Astrocyte (in vitro differentiated cells and primary cell): Measurements from ENCODE around the gene NPAS3. TPM values are rescaled to one million over a fixed set of nuclear protein-coding genes. Genes with fewer than 3 reads are reported as not detected.

Experiments used
- DNase-seq: peaks from one replicate; pipeline ENCODE4 v3.0.0-alpha.2; 2010; ENCODE audit warnings: low read depth
- FAIRE-seq: peaks from 2 replicates; lab custom pipeline; 2011; peaks lifted over from hg19 to GRCh38; lab: Jason Lieb, UNC
- H2AFZ ChIP-seq: 2 replicates; pipeline ENCODE4 v1.6.0; 2012; ENCODE audit warnings: low read depth, low read length, inconsistent platforms
- H3K27ac ChIP-seq: 2 replicates; pipeline ENCODE4 v1.5.1; 2011; ENCODE audit warnings: low read depth, low read length, inconsistent platforms
- H3K27me3 ChIP-seq: 2 replicates; pipeline ENCODE4 v1.6.0; 2011; ENCODE audit warnings: low read length, inconsistent platforms; ENCODE audit not compliant: insufficient read depth
- H3K36me3 ChIP-seq: 2 replicates; pipeline ENCODE4 v1.5.1; 2011; ENCODE audit warnings: low read length, inconsistent platforms; ENCODE audit not compliant: insufficient read depth
- H3K4me1 ChIP-seq: 2 replicates; pipeline ENCODE4 v1.5.1; 2011; ENCODE audit warnings: low read length, inconsistent platforms; ENCODE audit not compliant: insufficient read depth
- H3K4me2 ChIP-seq: 2 replicates; pipeline ENCODE4 v1.6.0; 2012; ENCODE audit warnings: low read length, inconsistent platforms
- H3K4me3 ChIP-seq: 2 replicates; pipeline ENCODE4 v1.5.1; 2011; ENCODE audit warnings: low read depth, mild to moderate bottlenecking, low read length, inconsistent platforms; ENCODE audit not compliant: insufficient read depth
- H3K79me2 ChIP-seq: 2 replicates; pipeline ENCODE4 v1.6.0; 2012; ENCODE audit warnings: mild to moderate bottlenecking, low read length, inconsistent platforms; ENCODE audit not compliant: insufficient read depth
- H3K9ac ChIP-seq: 2 replicates; pipeline ENCODE4 v1.6.0; 2012; ENCODE audit warnings: mild to moderate bottlenecking, low read length, inconsistent platforms
- H3K9me3 ChIP-seq: 2 replicates; pipeline ENCODE4 v1.5.1; 2012; ENCODE audit warnings: low read depth, mild to moderate bottlenecking, low read length, inconsistent platforms; ENCODE audit not compliant: insufficient read depth
- H4K20me1 ChIP-seq: 2 replicates; pipeline ENCODE4 v1.6.0; 2012; ENCODE audit warnings: low read length, inconsistent platforms; ENCODE audit not compliant: insufficient read depth
- H3K27ac Mint-ChIP-seq: one replicate; pipeline ENCODE4 v1.8.0; 2021; ENCODE audit warnings: mild to moderate bottlenecking, mixed read lengths; ENCODE audit not compliant: unreplicated experiment
- H3K27me3 Mint-ChIP-seq: one replicate; pipeline ENCODE4 v1.8.0; 2021; ENCODE audit warnings: low read depth, mixed read lengths; ENCODE audit not compliant: unreplicated experiment
- H3K36me3 Mint-ChIP-seq: one replicate; pipeline ENCODE4 v1.8.0; 2021; ENCODE audit warnings: low read depth, mixed read lengths; ENCODE audit not compliant: unreplicated experiment
- H3K4me1 Mint-ChIP-seq: one replicate; pipeline ENCODE4 v1.8.0; 2021; ENCODE audit warnings: low read depth, mixed read lengths; ENCODE audit not compliant: unreplicated experiment
- H3K4me3 Mint-ChIP-seq: one replicate; pipeline ENCODE4 v1.8.0; 2021; ENCODE audit warnings: mild to moderate bottlenecking, moderate library complexity, mixed read lengths; ENCODE audit not compliant: unreplicated experiment
- H3K9me3 Mint-ChIP-seq: one replicate; pipeline ENCODE4 v1.8.0; 2021; ENCODE audit warnings: mild to moderate bottlenecking, mixed read lengths; ENCODE audit not compliant: unreplicated experiment
- CTCF ChIP-seq: IDR thresholded peaks from 2 replicates; pipeline ENCODE4 v1.5.1; 2011; ENCODE audit warnings: low read depth, mild to moderate bottlenecking, inconsistent platforms, low read length, moderate library complexity; ENCODE audit not compliant: insufficient read depth
- EZH2 ChIP-seq: IDR thresholded peaks from 2 replicates; pipeline ENCODE4 v1.6.1; 2012; ENCODE audit warnings: mild to moderate bottlenecking, low read length, inconsistent platforms; ENCODE audit not compliant: insufficient read depth
- total RNA-seq: library from RNA; stranded (reverse); gene quantifications from 2 replicates; pipeline ENCODE4 v1.2.1, GENCODE V29; 2021

Gene NPAS3
- total RNA-seq, 1 donor from 2014 or later = 2.6 TPM

DNA sequence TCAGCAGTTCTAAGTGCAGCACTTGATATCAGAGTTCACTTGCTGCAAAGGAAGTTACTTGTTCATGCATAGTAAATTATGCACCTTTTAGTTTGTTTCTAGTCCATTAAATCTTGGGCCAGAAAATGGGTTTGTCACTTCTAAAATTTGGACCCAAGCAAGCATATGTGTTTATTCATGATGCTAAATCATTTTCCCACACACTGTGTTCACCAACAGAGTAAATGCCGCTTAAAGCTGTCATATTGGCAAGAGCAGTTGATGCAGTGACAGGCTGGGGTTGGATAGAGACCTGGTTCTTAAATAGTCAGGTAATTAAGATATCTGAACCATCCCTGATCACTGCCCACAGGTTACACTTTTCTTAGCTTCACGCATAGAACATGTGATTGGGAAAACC, 602.5 kb downstream of the NPAS3 start:
- Mint-ChIP-seq H3K27ac (no peak overlapping the region), H3K36me3 (no peaks in the 10 kb centered on the region), H3K27me3 (no peaks in the 10 kb centered on the region), H3K9me3 (no peaks in the 10 kb centered on the region), H3K4me3 (no peak overlapping the region), H3K4me1 (peaks cover 7% of the 10 kb centered on the region)
- Histone ChIP-seq H3K9me3 (no peaks in the 10 kb centered on the region), H3K4me2 (no peak overlapping the region), H3K9ac (no peak overlapping the region), H3K79me2 (no peaks in the 10 kb centered on the region), H4K20me1 (no peaks in the 10 kb centered on the region), H3K36me3 (no peaks in the 10 kb centered on the region), H3K27ac (no peak overlapping the region), H3K4me1 (no peaks in the 10 kb centered on the region), H3K27me3 (no peaks in the 10 kb centered on the region), H2AFZ (no peak overlapping the region), H3K4me3 (no peak overlapping the region)
- no peak for DNase-seq
- no peak for FAIRE-seq
- no peak for TF ChIP-seq CTCF
- no peak for TF ChIP-seq EZH2

DNA sequence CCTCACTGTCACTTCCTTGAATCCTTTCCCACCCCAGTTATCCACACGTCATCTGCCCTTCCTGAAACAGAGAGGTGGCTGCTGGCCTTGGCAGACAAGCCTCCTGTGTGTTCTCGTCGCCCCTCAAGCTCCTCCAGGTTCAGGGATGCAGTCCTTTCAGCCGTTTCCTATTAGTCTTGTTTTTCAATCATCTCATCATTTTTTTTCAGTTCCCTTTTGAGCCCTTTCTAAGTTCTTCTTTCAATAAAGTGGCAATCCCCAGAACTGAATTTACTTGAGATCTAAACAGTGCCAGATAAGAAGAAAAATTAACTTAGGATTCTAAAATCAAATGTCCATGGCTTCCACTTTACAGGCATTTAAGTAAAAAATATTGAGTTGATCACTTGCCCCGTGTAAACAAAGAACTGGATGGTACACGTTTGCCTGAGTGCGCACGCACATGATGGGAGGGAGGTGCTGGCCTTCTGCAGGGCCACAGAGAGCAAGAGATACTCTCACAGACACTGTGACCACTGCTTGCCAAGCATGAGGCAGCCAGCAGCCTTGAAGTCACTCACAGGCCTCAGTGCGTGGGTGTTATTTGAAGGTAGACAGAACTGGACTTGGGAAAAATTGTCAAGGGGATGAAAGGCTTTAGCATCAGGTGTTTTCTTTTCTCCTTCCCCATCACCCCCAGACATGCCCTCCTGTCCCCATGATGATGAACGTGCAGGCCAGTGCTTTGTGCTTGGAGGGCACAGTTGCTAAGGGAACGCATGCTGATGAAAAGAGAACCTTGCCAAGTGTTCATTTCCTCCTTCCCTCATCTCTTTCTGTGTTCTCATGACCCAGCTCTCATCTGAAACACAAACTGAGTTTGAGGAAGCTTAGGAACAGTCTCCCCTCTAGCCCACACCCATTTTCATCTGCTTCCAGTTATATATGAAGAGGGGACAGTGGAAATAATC, 603.9 kb downstream of the NPAS3 start:
- H3K27me3 ChIP-seq = no peaks in the 10 kb centered on the region
- H3K27ac ChIP-seq = no peak overlapping the region
- TF ChIP-seq CTCF = no peak
- no peak for TF ChIP-seq EZH2
- H3K36me3 ChIP-seq = no peaks in the 10 kb centered on the region
- Mint-ChIP-seq H3K36me3 (no peaks in the 10 kb centered on the region), H3K9me3 (no peaks in the 10 kb centered on the region), H3K27ac (no peak overlapping the region), H3K4me3 (no peak overlapping the region), H3K4me1 (peaks cover 7% of the 10 kb centered on the region), H3K27me3 (no peaks in the 10 kb centered on the region)
- FAIRE-seq = no peak
- peak; percentile 34 for DNase-seq
- no peak overlapping the region for H2AFZ ChIP-seq
- H3K79me2 ChIP-seq = no peaks in the 10 kb centered on the region
- H3K9ac ChIP-seq = no peak overlapping the region
- H3K4me1 ChIP-seq = no peaks in the 10 kb centered on the region
- H4K20me1 ChIP-seq = no peaks in the 10 kb centered on the region
- no peak overlapping the region for H3K4me3 ChIP-seq
- no peak overlapping the region for H3K4me2 ChIP-seq
- H3K9me3 ChIP-seq = no peaks in the 10 kb centered on the region

DNA sequence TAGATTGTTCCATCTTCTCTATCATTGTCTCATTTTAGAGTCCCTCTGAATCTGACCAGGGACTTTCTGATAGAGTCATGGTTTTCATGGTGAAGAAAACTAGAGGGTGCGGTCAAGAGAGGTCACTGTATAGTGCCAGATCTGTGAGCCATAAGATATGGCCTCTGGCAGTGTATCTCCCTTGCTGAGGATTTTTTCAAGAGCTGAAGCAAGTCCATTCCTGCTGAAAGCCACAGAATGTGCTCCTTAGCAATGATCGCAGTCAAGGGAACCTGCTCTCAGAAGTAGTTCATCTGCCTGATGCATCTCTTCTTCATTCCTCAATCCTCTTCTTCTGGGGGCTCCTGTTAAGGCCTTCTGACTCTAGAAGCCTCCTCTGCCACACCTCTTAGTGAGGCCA, 607.0 kb downstream of the NPAS3 start:
- H3K9ac ChIP-seq = no peak overlapping the region
- no peaks in the 10 kb centered on the region for H3K9me3 ChIP-seq
- FAIRE-seq (no peak), DNase-seq (no peak)
- Mint-ChIP-seq H3K27me3 (no peaks in the 10 kb centered on the region), H3K9me3 (no peaks in the 10 kb centered on the region), H3K27ac (no peak overlapping the region), H3K4me1 (no peaks in the 10 kb centered on the region), H3K4me3 (no peak overlapping the region), H3K36me3 (no peaks in the 10 kb centered on the region)
- no peaks in the 10 kb centered on the region for H3K4me1 ChIP-seq
- no peak for TF ChIP-seq EZH2
- no peak for TF ChIP-seq CTCF
- H2AFZ ChIP-seq = no peak overlapping the region
- no peak overlapping the region for H3K4me2 ChIP-seq
- no peaks in the 10 kb centered on the region for H3K27me3 ChIP-seq
- H3K27ac ChIP-seq = no peak overlapping the region
- H4K20me1 ChIP-seq = no peaks in the 10 kb centered on the region
- no peaks in the 10 kb centered on the region for H3K36me3 ChIP-seq
- no peaks in the 10 kb centered on the region for H3K79me2 ChIP-seq
- H3K4me3 ChIP-seq = no peak overlapping the region
